GM23248 (cell line): ENCODE results near the gene CD38. TPM values are rescaled to one million over a fixed set of nuclear protein-coding genes. Genes with fewer than 3 reads are reported as not detected.
"Not testable (repeated sequence)": the region's sequence is repeated elsewhere in the genome, so short reads cannot be mapped to it uniquely, and the experiment has no call there.

Experiments used
- DNase-seq: peaks from one replicate; pipeline ENCODE4 v3.0.0-alpha.2; 2015
- H2AFZ ChIP-seq: fragments of 200-600 bp; sonication (generic); 2 replicates; pipeline ENCODE4 v1.6.1; 2016; ENCODE audit warnings: antibody characterized with exemption
- H3F3A ChIP-seq: fragments of 200-600 bp; sonication (generic); 2 replicates; pipeline ENCODE4 v1.6.1; 2016; ENCODE audit warnings: mild to moderate bottlenecking, antibody characterized with exemption, mixed run types; ENCODE audit not compliant: insufficient read depth
- H3K27ac ChIP-seq: fragments of 200-600 bp; sonication (generic); 2 replicates; pipeline ENCODE4 v1.5.1; 2016; ENCODE audit warnings: mild to moderate bottlenecking
- H3K27me3 ChIP-seq: fragments of 200-600 bp; sonication (generic); replicated peaks from 2 replicates; pipeline ENCODE4 v1.6.1; 2016; ENCODE audit warnings: mild to moderate bottlenecking; ENCODE audit not compliant: insufficient read depth
- H3K36me3 ChIP-seq: fragments of 200-600 bp; sonication (generic); 2 replicates; pipeline ENCODE4 v1.6.1; 2016; ENCODE audit warnings: low read depth, mild to moderate bottlenecking
- H3K4me1 ChIP-seq: fragments of 200-600 bp; sonication (generic); 2 replicates; pipeline ENCODE4 v1.6.1; 2016; ENCODE audit warnings: mild to moderate bottlenecking; ENCODE audit not compliant: insufficient read depth
- H3K4me2 ChIP-seq: fragments of 200-600 bp; sonication (generic); one replicate; pipeline ENCODE4 v1.6.1; 2016; ENCODE audit warnings: mild to moderate bottlenecking; ENCODE audit not compliant: unreplicated experiment
- H3K4me3 ChIP-seq: fragments of 200-600 bp; sonication (generic); 2 replicates; pipeline ENCODE4 v1.5.1; 2016; ENCODE audit warnings: mild to moderate bottlenecking
- H3K79me2 ChIP-seq: fragments of 200-600 bp; sonication (generic); 2 replicates; pipeline ENCODE4 v1.6.1; 2016; ENCODE audit warnings: mild to moderate bottlenecking; ENCODE audit not compliant: insufficient read depth
- H3K9ac ChIP-seq: fragments of 200-600 bp; sonication (generic); 2 replicates; pipeline ENCODE4 v1.6.1; 2016; ENCODE audit warnings: mild to moderate bottlenecking
- H3K9me2 ChIP-seq: fragments of 200-600 bp; sonication (generic); 2 replicates; pipeline ENCODE4 v1.6.1; 2016; ENCODE audit warnings: mixed run types, mild to moderate bottlenecking, moderate library complexity; ENCODE audit not compliant: insufficient read depth
- H3K9me3 ChIP-seq: fragments of 200-600 bp; sonication (generic); one replicate; pipeline ENCODE4 v1.6.1; 2017; ENCODE audit warnings: low read depth
- H4K20me1 ChIP-seq: fragments of 200-600 bp; sonication (generic); 2 replicates; pipeline ENCODE4 v1.6.0; 2016; ENCODE audit not compliant: insufficient read depth
- EZH2 ChIP-seq: fragments of 200-600 bp; sonication (generic); IDR thresholded peaks from 2 replicates; pipeline ENCODE4 v1.6.1; 2018; ENCODE audit warnings: antibody characterized with exemption, mild to moderate bottlenecking; ENCODE audit not compliant: insufficient read depth, poor library complexity, severe bottlenecking
- EZH2phosphoT487 ChIP-seq: fragments of 200-600 bp; sonication (generic); IDR thresholded peaks from 2 replicates; pipeline ENCODE4 v1.6.1; 2018; ENCODE audit warnings: antibody characterized with exemption, moderate library complexity, mild to moderate bottlenecking, low read depth; ENCODE audit not compliant: insufficient read depth
- WGBS, 2 experiments: methylation state at CpG; one replicate each; pipeline ENCODE4 v1.1.6; 2015 to 2017; ENCODE audit warnings: low lambda C conversion rate in 2 of 2, low coverage in 1 of 2; ENCODE audit errors: missing lambda C conversion rate in 2 of 2; 5-methylcytosine and 5-hydroxymethylcytosine counted together
- in situ Hi-C: fragments of 300-500 bp; cut with MboI; formaldehyde crosslinking; loops from 2 replicates; pipeline ENCODE4 v1.15.0; 2020
- polyA plus RNA-seq: library from polyadenylated mRNA; unstranded; fragments of >200 nt; fragmentation: Nextera tagmentation; extraction: Ambion mirVana; gene quantifications from 2 replicates; pipeline ENCODE4 v1.2.1, GENCODE V29; 2016
- total RNA-seq: library from RNA; depleted of rRNA; stranded (reverse); fragments of >200 nt; shearing (Covaris generic); gene quantifications from 2 replicates; pipeline ENCODE4 v1.2.3, GENCODE V29; 2014

Gene CD38
- total and polyA plus RNA-seq, 2 experiments from 2014 or later = not detected

- H3K4me3 ChIP-seq = no peak overlapping the region
- peaks cover 19% of the 10 kb centered on the region for H3F3A ChIP-seq
- no peaks in the 10 kb centered on the region for H4K20me1 ChIP-seq
- no peaks in the 10 kb centered on the region for H3K9me2 ChIP-seq
- H3K27me3 ChIP-seq = no peaks in the 10 kb centered on the region
- no peak overlapping the region for H2AFZ ChIP-seq
- H3K9me3 ChIP-seq = no peaks in the 10 kb centered on the region
- no peak overlapping the region for H3K4me2 ChIP-seq
- no peaks in the 10 kb centered on the region for H3K36me3 ChIP-seq
- no peaks in the 10 kb centered on the region for H3K79me2 ChIP-seq
- H3K9ac ChIP-seq = no peak overlapping the region
- in situ Hi-C loops = no loop called here
- 0 out of 2 replicates have a peak, but pooled peaks cover 4% of the 10 kb centered on the region for H3K4me1 ChIP-seq
- no peak overlapping the region for H3K27ac ChIP-seq
- DNase-seq = peak; percentile 72
- WGBS, 2 experiments = 33 to 61% methylated on average over 4 of the region's 4 CpGs
- TF ChIP-seq EZH2 (no peak), EZH2phosphoT487 (no peak)
Observed at GRCh38 chr4:15755321-15756155, 22.6 kb upstream of the CD38 start.

GRCh38 chr4:15756361-15756861 is 21.7 kb upstream of the CD38 start:
- Histone ChIP-seq H3K36me3 (no peaks in the 10 kb centered on the region), H4K20me1 (no peaks in the 10 kb centered on the region), H2AFZ (no peak overlapping the region), H3K9me3 (no peaks in the 10 kb centered on the region), H3F3A (peaks cover 19% of the 10 kb centered on the region), H3K79me2 (no peaks in the 10 kb centered on the region), H3K4me2 (no peak overlapping the region), H3K27ac (no peak overlapping the region), H3K4me3 (no peak overlapping the region), H3K9ac (no peak overlapping the region), H3K4me1 (0 out of 2 replicates have a peak, but pooled peaks cover 4% of the 10 kb centered on the region), H3K9me2 (no peaks in the 10 kb centered on the region), H3K27me3 (no peaks in the 10 kb centered on the region)
- TF ChIP-seq EZH2 (no peak), EZH2phosphoT487 (no peak)
- peak; percentile 33 for DNase-seq
- in situ Hi-C loops = no loop called here
- 55 to 63% methylated on average over 6 of the region's 6 CpGs for WGBS, 2 experiments

- Histone ChIP-seq H3F3A (peaks cover 19% of the 10 kb centered on the region), H3K79me2 (no peaks in the 10 kb centered on the region), H2AFZ (no peak overlapping the region), H3K9ac (no peak overlapping the region), H3K4me2 (no peak overlapping the region), H3K9me3 (no peaks in the 10 kb centered on the region), H3K27me3 (no peaks in the 10 kb centered on the region), H3K4me1 (0 out of 2 replicates have a peak, but pooled peaks cover 4% of the 10 kb centered on the region), H3K4me3 (no peak overlapping the region), H4K20me1 (no peaks in the 10 kb centered on the region), H3K27ac (no peak overlapping the region), H3K36me3 (no peaks in the 10 kb centered on the region), H3K9me2 (no peaks in the 10 kb centered on the region)
- DNase-seq = no peak
- TF ChIP-seq EZH2phosphoT487 (no peak), EZH2 (no peak)
- in situ Hi-C loops = no loop called here
- 50 to 62% methylated on average over 4 of the region's 4 CpGs for WGBS, 2 experiments
Observed at GRCh38 chr4:15757054-15757453, 21.1 kb upstream of the CD38 start.

- H3K4me1 ChIP-seq = 0 out of 2 replicates have a peak, but pooled peaks cover 4% of the 10 kb centered on the region
- H3K4me2 ChIP-seq = no peak overlapping the region
- no peak overlapping the region for H3K27ac ChIP-seq
- 81 to 82% methylated on average over 4 of the region's 4 CpGs for WGBS, 2 experiments
- no peaks in the 10 kb centered on the region for H3K9me2 ChIP-seq
- no peaks in the 10 kb centered on the region for H3K9me3 ChIP-seq
- no peaks in the 10 kb centered on the region for H4K20me1 ChIP-seq
- no peaks in the 10 kb centered on the region for H3K36me3 ChIP-seq
- TF ChIP-seq EZH2phosphoT487 = no peak
- TF ChIP-seq EZH2 = no peak
- H3K4me3 ChIP-seq = no peak overlapping the region
- no peak overlapping the region for H3K9ac ChIP-seq
- no peak overlapping the region for H2AFZ ChIP-seq
- H3K79me2 ChIP-seq = no peaks in the 10 kb centered on the region
- no peak for DNase-seq
- in situ Hi-C loops = no loop called here
- H3F3A ChIP-seq = peaks cover 19% of the 10 kb centered on the region
- no peaks in the 10 kb centered on the region for H3K27me3 ChIP-seq
Observed at GRCh38 chr4:15758294-15758693, 19.8 kb upstream of the CD38 start.

- H3K79me2 ChIP-seq, H3K4me3 ChIP-seq, H3K4me2 ChIP-seq, DNase-seq, H2AFZ ChIP-seq, H3K9ac ChIP-seq, H3K9me2 ChIP-seq, H3K9me3 ChIP-seq, in situ Hi-C loops, H3F3A ChIP-seq, H3K27ac ChIP-seq, H3K36me3 ChIP-seq, H4K20me1 ChIP-seq, H3K4me1 ChIP-seq: not testable (repeated sequence)
- peaks cover 13% of the 10 kb centered on the region for H3K27me3 ChIP-seq
Observed at GRCh38 chr4:15762460-15762859, 15.7 kb upstream of the CD38 start.
